ENCODE measurements around the gene RAPGEF4.
"Not testable (repeated sequence)": the region's sequence is repeated elsewhere in the genome, so short reads cannot be mapped to it uniquely, and the experiment has no call there.

The RAPGEF4 gene

GRCh38 chr2:173030561-173031490 lies 295.2 kb downstream of the RAPGEF4 start:
- no peak overlapping the region for H3K4me3 ChIP-seq (ENCODE audit: low read depth, low read length)
- ChIA-PET CTCF (interaction anchor here (0.8 to 19.2 kb wide), 6 partner anchors 9 to 236 kb away, joined by 3 to 678 read pairs (median 5); no protein-coding TSS in a partner anchor), POLR2A (no interaction called here)
- DNase-seq (ENCODE audit: low read depth, low spot score), result no peak
- no peak for TF ChIP-seq CTCF (IDR thresholded peaks at IDR 0.05; ENCODE audit: insufficient read depth, low read length, missing control alignments)

- DNase-seq (ENCODE audit: low read depth, low spot score), result no peak
- CTCF ChIA-PET, result interaction anchor here (1.2 to 19.2 kb wide), 5 partner anchors 9 to 237 kb away, joined by 3 to 678 read pairs (median 7); no protein-coding TSS in a partner anchor
- no peak overlapping the region for H3K4me3 ChIP-seq (ENCODE audit: low read depth, low read length)
- TF ChIP-seq CTCF (IDR thresholded peaks at IDR 0.05; ENCODE audit: insufficient read depth, low read length, missing control alignments), result no peak
- POLR2A ChIA-PET, result no interaction called here
Observed at GRCh38 chr2:173032032-173032431, 296.4 kb downstream of the RAPGEF4 start.

GRCh38 chr2:173033084-173033483 lies 297.4 kb downstream of the RAPGEF4 start:
- TF ChIP-seq CTCF (IDR thresholded peaks at IDR 0.05; ENCODE audit: insufficient read depth, low read length, missing control alignments), result no peak
- no peak overlapping the region for H3K4me3 ChIP-seq (ENCODE audit: low read depth, low read length)
- ChIA-PET POLR2A (no interaction called here), CTCF (interaction anchor here (0.8 to 19.2 kb wide), 5 partner anchors 10 to 226 kb away, joined by 3 to 678 read pairs (median 7); no protein-coding TSS in a partner anchor)
- no peak for DNase-seq (ENCODE audit: low read depth, low spot score)

GRCh38 chr2:173034143-173034542 lies 298.5 kb downstream of the RAPGEF4 start:
- no peak overlapping the region for H3K4me3 ChIP-seq (ENCODE audit: low read depth, low read length)
- DNase-seq (ENCODE audit: low read depth, low spot score), result no peak
- no peak for TF ChIP-seq CTCF (IDR thresholded peaks at IDR 0.05; ENCODE audit: insufficient read depth, low read length, missing control alignments)
- ChIA-PET POLR2A (no interaction called here), CTCF (interaction anchor here (0.8 to 19.2 kb wide), 4 partner anchors 10 to 228 kb away, joined by 3 to 678 read pairs (median 8); no protein-coding TSS in a partner anchor)

- CTCF ChIA-PET, result interaction anchor here (1.0 to 19.2 kb wide), 3 partner anchors 10 to 176 kb away, joined by 3 to 678 read pairs (median 33); no protein-coding TSS in a partner anchor
- POLR2A ChIA-PET, result no interaction called here
- TF ChIP-seq CTCF (IDR thresholded peaks at IDR 0.05; ENCODE audit: insufficient read depth, low read length, missing control alignments), result no peak
Observed at GRCh38 chr2:173037245-173038120, 301.8 kb downstream of the RAPGEF4 start.

GRCh38 chr2:173038257-173038656 lies 302.6 kb downstream of the RAPGEF4 start:
- CTCF ChIA-PET, result interaction anchor here (1.0 to 19.2 kb wide), 3 partner anchors 10 to 175 kb away, joined by 3 to 678 read pairs (median 33); no protein-coding TSS in a partner anchor
- POLR2A ChIA-PET; DNase-seq (ENCODE audit: low read depth, low spot score); H3K4me3 ChIP-seq (ENCODE audit: low read depth, low read length): not testable (repeated sequence)

More at GRCh38 chr2:173037245-173038120, 301.8 kb downstream of the RAPGEF4 start:
- no peak overlapping the region for H3K4me3 ChIP-seq (ENCODE audit: low read depth, low read length)
- no peak for DNase-seq (ENCODE audit: low read depth, low spot score)
